ENCODE data around the gene RNF181.

Gene RNF181

DNA sequence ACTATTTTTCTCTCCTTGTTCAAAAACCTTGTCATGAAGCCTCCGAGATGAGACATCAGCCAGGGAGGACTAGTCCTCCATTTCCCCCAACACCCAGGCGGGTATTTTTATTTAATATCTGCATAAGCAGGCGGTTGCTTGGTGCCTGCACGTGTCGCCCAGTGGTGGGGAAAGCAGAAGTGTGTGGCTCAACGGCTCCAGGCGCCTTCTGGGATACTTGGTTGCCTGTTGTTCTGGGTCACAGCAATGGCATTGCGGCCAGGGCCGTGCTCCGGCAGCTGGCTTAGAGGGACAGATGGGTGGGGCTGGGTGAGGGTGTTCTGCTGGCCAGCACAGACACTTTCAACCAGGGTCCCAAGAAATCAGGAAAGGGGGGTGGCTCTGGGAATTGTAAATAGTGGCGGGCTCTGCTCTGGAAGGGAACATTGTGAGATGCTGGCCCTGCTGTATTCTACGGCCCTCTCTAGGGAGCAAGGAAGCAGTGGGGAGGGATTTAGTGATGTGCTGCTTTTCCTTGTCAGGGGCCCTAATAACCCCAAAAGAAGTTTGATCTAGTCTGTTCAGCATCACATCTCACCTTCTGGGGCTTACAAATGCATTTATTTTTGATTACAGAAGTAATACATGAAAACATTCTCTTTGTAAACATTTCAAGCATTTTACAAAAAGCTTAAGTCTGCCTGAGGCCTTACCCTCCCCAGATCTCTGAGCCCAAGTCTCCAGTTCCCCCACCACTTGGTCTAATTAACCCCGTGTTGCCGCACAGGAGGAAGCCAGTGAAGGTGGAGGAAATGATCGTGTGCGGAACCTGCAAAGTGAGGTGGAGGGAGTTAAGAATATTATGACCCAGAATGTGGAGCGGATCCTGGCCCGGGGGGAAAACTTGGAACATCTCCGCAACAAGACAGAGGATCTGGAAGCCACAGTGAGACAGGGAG lies 17.0 kb upstream of the RNF181 start:
- peak overlapping the region; percentile 94 for H3K4me3 ChIP-seq (ENCODE audit: low read depth, low read length)
- TF ChIP-seq, protein P1, sequence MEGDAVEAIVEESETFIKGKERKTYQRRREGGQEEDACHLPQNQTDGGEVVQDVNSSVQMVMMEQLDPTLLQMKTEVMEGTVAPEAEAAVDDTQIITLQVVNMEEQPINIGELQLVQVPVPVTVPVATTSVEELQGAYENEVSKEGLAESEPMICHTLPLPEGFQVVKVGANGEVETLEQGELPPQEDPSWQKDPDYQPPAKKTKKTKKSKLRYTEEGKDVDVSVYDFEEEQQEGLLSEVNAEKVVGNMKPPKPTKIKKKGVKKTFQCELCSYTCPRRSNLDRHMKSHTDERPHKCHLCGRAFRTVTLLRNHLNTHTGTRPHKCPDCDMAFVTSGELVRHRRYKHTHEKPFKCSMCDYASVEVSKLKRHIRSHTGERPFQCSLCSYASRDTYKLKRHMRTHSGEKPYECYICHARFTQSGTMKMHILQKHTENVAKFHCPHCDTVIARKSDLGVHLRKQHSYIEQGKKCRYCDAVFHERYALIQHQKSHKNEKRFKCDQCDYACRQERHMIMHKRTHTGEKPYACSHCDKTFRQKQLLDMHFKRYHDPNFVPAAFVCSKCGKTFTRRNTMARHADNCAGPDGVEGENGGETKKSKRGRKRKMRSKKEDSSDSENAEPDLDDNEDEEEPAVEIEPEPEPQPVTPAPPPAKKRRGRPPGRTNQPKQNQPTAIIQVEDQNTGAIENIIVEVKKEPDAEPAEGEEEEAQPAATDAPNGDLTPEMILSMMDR (IDR thresholded peaks at IDR 0.05; ENCODE audit: low read depth, low read length): no peak
- TF ChIP-seq, protein P2, sequence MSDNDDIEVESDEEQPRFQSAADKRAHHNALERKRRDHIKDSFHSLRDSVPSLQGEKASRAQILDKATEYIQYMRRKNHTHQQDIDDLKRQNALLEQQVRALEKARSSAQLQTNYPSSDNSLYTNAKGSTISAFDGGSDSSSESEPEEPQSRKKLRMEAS (IDR thresholded peaks at IDR 0.05; ENCODE audit: low read depth, low read length): peak; percentile 96
- TF ChIP-seq POLR2A (IDR thresholded peaks at IDR 0.05; ENCODE audit: extremely low read depth, insufficient read length): peak; percentile 31
- TF ChIP-seq MYC (IDR thresholded peaks at IDR 0.05; ENCODE audit: low read depth, low read length): peak; percentile 98
- peak; percentile 95 for DNase-seq (ENCODE audit: low read depth)

DNA sequence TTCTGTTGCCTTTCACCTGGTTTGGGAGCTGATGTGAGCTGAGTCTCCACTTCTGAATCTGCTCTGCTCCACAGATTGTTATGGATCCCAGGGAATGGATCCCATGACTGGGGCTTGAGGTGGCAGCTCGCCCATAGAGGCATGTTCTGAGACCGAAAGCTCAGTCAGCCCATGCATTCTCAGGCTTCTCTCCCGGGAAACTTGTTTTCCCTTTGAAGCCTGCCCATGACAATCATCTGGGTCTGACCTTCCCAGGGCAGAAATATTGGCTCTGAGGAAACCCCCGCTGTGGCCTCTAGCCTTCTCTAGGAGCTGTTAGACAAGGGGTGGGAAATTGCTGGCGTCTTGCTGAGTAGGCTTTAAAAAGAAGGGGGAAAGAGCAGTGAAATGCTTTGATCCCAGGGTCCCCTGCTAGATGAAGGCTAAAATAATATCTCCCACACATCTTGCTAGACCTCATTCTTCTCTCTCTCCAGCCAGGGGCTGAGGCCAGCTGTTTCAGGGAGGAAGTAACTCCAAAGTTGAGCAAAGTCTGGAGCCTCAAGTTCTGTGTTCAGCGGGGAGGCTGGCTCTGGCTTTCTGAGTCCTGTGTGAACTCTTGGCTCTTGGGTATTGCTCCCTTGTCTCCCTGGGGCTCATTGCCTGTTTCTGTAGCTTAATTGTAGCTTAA lies 16.1 kb upstream of the RNF181 start:
- TF ChIP-seq MYC (IDR thresholded peaks at IDR 0.05; ENCODE audit: low read depth, low read length): no peak
- TF ChIP-seq, protein P1 (IDR thresholded peaks at IDR 0.05; ENCODE audit: low read depth, low read length): no peak
- TF ChIP-seq POLR2A (IDR thresholded peaks at IDR 0.05; ENCODE audit: extremely low read depth, insufficient read length): no peak
- peak overlapping the region; percentile 94 for H3K4me3 ChIP-seq (ENCODE audit: low read depth, low read length)
- DNase-seq (ENCODE audit: low read depth): peak; percentile 92

DNA sequence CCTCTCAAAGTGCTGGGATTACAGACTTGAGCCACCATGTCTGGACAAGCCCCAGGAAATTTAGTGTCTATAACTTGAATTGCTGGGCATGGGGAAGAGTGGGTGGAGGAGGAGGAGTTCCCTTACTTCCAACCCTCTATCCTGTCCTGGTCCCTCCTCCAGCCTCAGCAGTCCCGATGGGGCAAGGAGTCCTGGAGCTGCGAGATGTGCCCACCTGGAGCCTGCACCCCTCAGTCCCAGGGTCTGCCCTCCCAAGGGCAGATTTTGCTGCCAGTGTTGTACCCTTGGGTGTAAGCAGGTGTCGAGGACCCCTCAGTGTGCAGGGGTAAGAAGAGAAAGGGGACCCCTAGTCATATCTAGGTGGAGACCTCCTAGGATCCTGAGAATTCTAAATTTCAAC lies 15.3 kb upstream of the RNF181 start:
- no peak for DNase-seq (ENCODE audit: low read depth)
- TF ChIP-seq, protein P2 (IDR thresholded peaks at IDR 0.05; ENCODE audit: low read depth, low read length): no peak
- peak overlapping the region; percentile 94 for H3K4me3 ChIP-seq (ENCODE audit: low read depth, low read length)

DNA sequence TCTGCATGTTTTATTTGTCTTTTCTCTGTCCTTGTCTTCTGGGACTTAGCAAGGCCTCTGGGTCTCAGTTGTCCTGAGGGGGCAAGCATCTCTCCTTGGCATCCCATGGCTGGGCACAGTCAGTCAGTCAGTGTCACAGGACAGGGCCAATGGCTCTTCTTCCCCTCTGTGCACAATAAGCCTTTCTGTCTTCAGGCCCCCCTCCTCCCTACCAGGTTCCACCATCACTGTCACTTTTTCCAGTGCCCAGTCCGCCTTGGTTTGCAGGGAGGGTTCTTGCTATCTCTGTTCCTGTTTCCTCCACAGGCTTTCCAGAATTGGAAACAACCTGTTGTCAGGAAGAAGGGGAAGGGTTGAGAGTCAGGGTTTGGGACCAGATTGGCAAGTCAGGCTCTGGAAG lies 13.1 kb upstream of the RNF181 start:
- no peak overlapping the region for H3K4me3 ChIP-seq (ENCODE audit: low read depth, low read length)
- DNase-seq (ENCODE audit: low read depth): no peak
- TF ChIP-seq MYC (IDR thresholded peaks at IDR 0.05; ENCODE audit: low read depth, low read length) (no peak), POLR2A (IDR thresholded peaks at IDR 0.05; ENCODE audit: extremely low read depth, insufficient read length) (no peak)
- TF ChIP-seq, protein P2 (IDR thresholded peaks at IDR 0.05; ENCODE audit: low read depth, low read length): no peak
- TF ChIP-seq, protein P1 (IDR thresholded peaks at IDR 0.05; ENCODE audit: low read depth, low read length): no peak

DNA sequence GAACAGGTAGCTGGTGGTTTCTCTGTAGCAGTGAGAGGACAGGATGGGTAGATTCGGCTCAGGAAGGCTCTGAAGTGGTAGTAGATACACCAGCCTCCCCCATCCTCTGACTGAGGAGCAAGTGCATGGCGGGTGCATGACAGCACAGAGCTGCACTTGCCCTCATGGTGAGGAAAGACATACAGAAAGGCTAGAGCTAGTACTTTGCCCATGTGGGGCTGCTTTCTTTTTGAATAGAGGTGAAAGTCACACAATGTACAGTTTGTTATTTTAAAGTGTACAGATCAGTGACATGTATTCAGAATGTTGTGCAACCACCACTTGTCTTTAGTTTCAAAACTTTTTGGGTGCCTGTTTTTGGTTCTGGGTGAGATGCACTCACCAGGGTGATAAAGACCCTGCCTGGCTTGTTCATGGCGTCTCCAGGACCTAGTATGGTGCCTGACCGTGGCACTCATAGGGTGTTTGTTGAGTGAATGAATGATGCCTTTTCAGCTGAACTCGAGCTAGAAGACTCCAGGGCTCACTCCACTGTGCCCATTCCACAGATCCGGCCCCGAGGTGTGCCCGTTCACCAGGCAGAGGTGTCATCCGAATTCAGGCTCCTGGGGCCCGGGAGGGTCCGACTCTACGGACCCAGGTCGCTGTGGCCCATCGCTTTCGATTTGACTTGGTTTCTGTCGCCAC lies 11.7 kb upstream of the RNF181 start:
- TF ChIP-seq, protein P1 (IDR thresholded peaks at IDR 0.05; ENCODE audit: low read depth, low read length): no peak
- TF ChIP-seq MYC (IDR thresholded peaks at IDR 0.05; ENCODE audit: low read depth, low read length) (no peak), POLR2A (IDR thresholded peaks at IDR 0.05; ENCODE audit: extremely low read depth, insufficient read length) (no peak)
- TF ChIP-seq, protein P2 (IDR thresholded peaks at IDR 0.05; ENCODE audit: low read depth, low read length): no peak
- DNase-seq (ENCODE audit: low read depth): no peak
- no peak overlapping the region for H3K4me3 ChIP-seq (ENCODE audit: low read depth, low read length)

All from NB4 (cell line).